Ascending aorta (tissue), 2 donors: ENCODE measurements around the gene CRTC3. TPM values are rescaled to one million over a fixed set of nuclear protein-coding genes. Genes with fewer than 3 reads are reported as not detected.

Source experiments
- DNase-seq, 2 donors: peaks; one replicate each; pipeline ENCODE4 v3.0.0-alpha.2; 2019; ENCODE audit warnings: low spot score in 2 of 2
- H3K27ac ChIP-seq, 2 donors: fragments of 200-600 bp; sonication (generic); one replicate each; pipeline ENCODE4 v1.5.1; 2016 to 2017; ENCODE audit warnings: mild to moderate bottlenecking in 1 of 2
- H3K27me3 ChIP-seq: fragments of 200-600 bp; sonication (generic); one replicate; pipeline ENCODE4 v1.5.1; 2017
- H3K36me3 ChIP-seq, 2 donors: fragments of 200-600 bp; sonication (generic); one replicate each; pipeline ENCODE4 v1.5.1; 2016
- H3K4me1 ChIP-seq, 2 donors: fragments of 200-600 bp; sonication (generic); one replicate each; pipeline ENCODE4 v1.5.1; 2016 to 2017; ENCODE audit warnings: mild to moderate bottlenecking in 1 of 2
- H3K4me3 ChIP-seq, 2 donors: fragments of 200-600 bp; sonication (generic); one replicate each; pipeline ENCODE4 v1.5.1; 2016 to 2017; ENCODE audit warnings: mild to moderate bottlenecking in 1 of 2
- H3K9me3 ChIP-seq, 2 donors: fragments of 200-600 bp; sonication (generic); one replicate each; pipeline ENCODE4 v1.5.1; 2016
- CTCF ChIP-seq, 3 experiments: fragments of 200-600 bp in 2 of 3; fragments of 450-650 bp in 1 of 3; sonication (generic) in 2 of 3; IDR thresholded peaks; one replicate each; pipeline ENCODE4 v1.5.1; 2016 to 2019; ENCODE audit warnings: antibody characterized with exemption in 3 of 3, mild to moderate bottlenecking in 1 of 3, moderate library complexity in 1 of 3
- intact Hi-C: fragments of 100-400 bp; cut with DNase I; formaldehyde crosslinking; loops from one replicate; pipeline ENCODE4 v1.15.1; 2023
- total RNA-seq: library from RNA; depleted of rRNA; stranded (reverse); fragments of >200 nt; gene quantifications from one replicate; pipeline ENCODE4 v1.1.0, GENCODE V29; 2016

The CRTC3 gene
- total RNA-seq, 1 donor from 2014 or later = 35.5 TPM

DNA sequence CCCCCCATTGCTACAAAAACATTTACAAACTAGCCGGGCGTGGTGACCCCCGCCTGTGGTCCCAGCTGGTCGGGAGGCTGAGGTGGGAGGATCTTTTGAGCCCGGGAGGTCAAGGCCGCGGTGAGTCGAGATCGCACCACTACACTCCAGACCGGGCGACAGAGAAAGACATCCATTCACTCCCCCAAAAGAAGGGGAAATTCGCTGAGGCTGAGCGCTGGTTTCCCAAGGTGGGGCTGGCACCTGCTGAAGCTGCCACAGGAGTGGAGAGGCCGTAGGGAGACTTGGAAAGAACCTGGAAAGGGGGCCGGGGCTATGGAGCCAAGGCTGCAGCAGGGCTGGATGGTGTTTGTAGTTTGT, 732 bp upstream of the CRTC3 start:
- Histone ChIP-seq H3K4me3 (peak overlapping the region; percentile 86 to 90), H3K9me3 (no peaks in the 10 kb centered on the region), H3K27me3 (no peaks in the 10 kb centered on the region), H3K36me3 (no peaks in the 10 kb centered on the region), H3K4me1 (peaks cover 6 to 20% of the 10 kb centered on the region in 2 donors), H3K27ac (peak overlapping the region; percentile 88 to 95)
- no peak for DNase-seq
- no peak for TF ChIP-seq CTCF (IDR thresholded peaks at IDR 0.05)
- intact Hi-C loops = loop anchor here (2.0 to 10.0 kb wide), 2 partner anchors 82 to 356 kb away; partner anchors contain the start of gene FES

DNA sequence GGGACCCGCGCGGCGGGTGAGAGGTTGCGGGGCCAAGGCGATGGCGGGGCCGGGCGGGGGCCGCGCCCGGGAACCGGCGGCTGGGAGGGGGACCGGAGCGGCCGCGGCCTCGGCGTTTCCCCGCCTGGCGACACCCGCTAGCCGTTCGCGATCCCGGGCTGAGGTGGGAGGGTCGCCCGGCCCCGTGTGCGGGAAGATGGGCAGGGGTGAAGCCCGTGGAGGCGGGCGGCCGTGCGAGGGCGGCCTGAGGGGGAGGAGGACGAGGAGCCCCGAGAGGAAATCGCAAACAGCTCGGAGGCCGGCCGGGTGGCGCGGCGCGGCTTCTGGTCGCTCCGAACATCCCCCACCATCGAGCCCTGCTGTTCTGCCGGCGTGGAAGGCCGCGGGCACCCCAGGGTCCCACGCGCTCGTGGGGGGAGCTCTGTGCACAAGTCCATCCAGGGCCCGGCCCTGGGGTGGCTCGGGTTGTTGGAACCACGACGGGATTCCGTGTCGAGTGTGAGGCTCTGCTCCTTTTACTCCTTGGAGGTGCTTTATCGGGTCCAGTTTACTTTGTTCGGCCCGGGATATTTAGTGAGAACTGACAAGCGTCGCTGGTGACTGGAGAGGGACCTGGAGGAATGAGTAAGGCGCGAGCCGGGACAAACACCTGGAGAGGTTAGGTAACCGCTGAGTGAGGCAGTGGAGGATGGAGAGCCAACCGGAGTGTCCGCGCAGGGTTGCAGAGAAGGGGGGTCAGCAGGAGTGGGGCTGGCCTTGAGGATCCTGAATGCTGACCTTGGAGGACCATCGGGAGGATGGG, 728 bp downstream of the CRTC3 start:
- intact Hi-C loops = loop anchor here (1.0 kb wide), 1 partner anchor 23 kb away; no protein-coding TSS in a partner anchor
- Histone ChIP-seq H3K9me3 (no peaks in the 10 kb centered on the region), H3K4me3 (peak overlapping the region; percentile 86 to 90), H3K27ac (peak overlapping the region; percentile 88 to 95), H3K4me1 (peaks cover 6 to 26% of the 10 kb centered on the region in 2 donors), H3K36me3 (no peaks in the 10 kb centered on the region), H3K27me3 (no peaks in the 10 kb centered on the region)
- TF ChIP-seq CTCF (IDR thresholded peaks at IDR 0.05) = peak in 1 of 3 experiments; percentile 5
- DNase-seq = peak in 1 of 2 donors; percentile 73

- H3K4me1 ChIP-seq = peaks cover 6 to 29% of the 10 kb centered on the region in 2 donors
- peak overlapping the region; percentile 88 to 95 for H3K27ac ChIP-seq
- H3K9me3 ChIP-seq = no peaks in the 10 kb centered on the region
- intact Hi-C loops = no loop called here
- H3K4me3 ChIP-seq = peak overlapping the region; percentile 86 to 90
- H3K36me3 ChIP-seq = no peaks in the 10 kb centered on the region
- no peak for DNase-seq
- no peak for TF ChIP-seq CTCF (IDR thresholded peaks at IDR 0.05)
- no peaks in the 10 kb centered on the region for H3K27me3 ChIP-seq
These were observed 1.4 kb downstream of the CRTC3 start for GRCh38 chr15:90531147-90531546.

DNA sequence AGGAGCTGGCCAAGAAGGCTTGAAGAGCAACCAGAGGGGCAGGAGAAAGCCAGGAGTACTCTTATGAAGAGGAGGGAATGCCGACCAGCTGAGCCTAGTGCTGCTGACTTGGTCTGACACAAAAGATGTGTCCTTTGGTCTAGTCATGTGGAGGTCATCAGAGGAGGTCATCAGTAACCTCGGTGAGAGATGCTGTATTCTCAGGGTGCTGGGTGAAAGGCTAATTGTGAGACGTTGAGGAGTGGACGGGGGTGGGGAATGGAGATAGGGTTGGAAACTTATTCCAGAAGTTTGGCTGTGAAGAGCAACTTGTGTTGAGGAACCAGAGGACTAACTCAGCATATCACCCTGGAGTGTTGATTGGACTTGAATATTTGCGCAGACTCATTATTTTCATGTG, 5.5 kb downstream of the CRTC3 start:
- Histone ChIP-seq H3K9me3 (no peaks in the 10 kb centered on the region), H3K27me3 (no peaks in the 10 kb centered on the region), H3K4me1 (peaks cover 6 to 26% of the 10 kb centered on the region in 2 donors), H3K36me3 (peaks cover 4 to 7% of the 10 kb centered on the region in 2 donors), H3K4me3 (no peak overlapping the region), H3K27ac (peak overlapping the region in 1 of 2 donors; percentile 34)
- intact Hi-C loops = no loop called here
- DNase-seq = no peak
- TF ChIP-seq CTCF (IDR thresholded peaks at IDR 0.05) = no peak

DNA sequence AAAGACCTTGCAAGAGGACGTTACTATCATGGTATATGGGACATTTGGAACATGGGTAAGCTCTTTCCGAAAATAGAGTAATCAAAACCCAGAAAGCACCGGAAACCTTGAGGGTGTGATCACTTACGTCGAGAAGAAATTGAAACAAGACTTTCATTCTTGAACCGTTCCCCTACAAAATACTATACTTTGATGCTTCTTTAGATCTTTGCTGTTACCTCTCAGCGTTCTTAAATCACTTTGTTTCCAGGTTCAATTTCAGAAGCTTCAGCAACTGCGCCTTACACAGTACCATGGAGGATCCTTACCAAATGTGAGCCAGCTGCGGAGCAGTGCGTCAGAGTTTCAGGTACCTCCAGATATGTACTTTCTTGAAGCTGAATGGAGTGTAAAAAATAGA, 10.1 kb downstream of the CRTC3 start:
- H3K4me1 ChIP-seq = peaks cover 0 to 12% of the 10 kb centered on the region in 2 donors
- no peak overlapping the region for H3K27ac ChIP-seq
- intact Hi-C loops = no loop called here
- H3K27me3 ChIP-seq = no peaks in the 10 kb centered on the region
- no peaks in the 10 kb centered on the region for H3K9me3 ChIP-seq
- no peak for DNase-seq
- TF ChIP-seq CTCF (IDR thresholded peaks at IDR 0.05) = no peak
- no peak overlapping the region for H3K4me3 ChIP-seq
- H3K36me3 ChIP-seq = peaks cover 17 to 19% of the 10 kb centered on the region in 2 donors
